Measurements from ENCODE around the gene IGLL1.

- TF ChIP-seq CTCF (IDR thresholded peaks at IDR 0.05) (no peak), POLR2A (IDR thresholded peaks at IDR 0.05) (no peak)
Measured at GRCh38 chr22:23524226-23524625, 55.9 kb downstream of the IGLL1 start.

Data from testis (tissue), 2 donors.